ENCODE results near the gene CROT.

CROT gene

DNA sequence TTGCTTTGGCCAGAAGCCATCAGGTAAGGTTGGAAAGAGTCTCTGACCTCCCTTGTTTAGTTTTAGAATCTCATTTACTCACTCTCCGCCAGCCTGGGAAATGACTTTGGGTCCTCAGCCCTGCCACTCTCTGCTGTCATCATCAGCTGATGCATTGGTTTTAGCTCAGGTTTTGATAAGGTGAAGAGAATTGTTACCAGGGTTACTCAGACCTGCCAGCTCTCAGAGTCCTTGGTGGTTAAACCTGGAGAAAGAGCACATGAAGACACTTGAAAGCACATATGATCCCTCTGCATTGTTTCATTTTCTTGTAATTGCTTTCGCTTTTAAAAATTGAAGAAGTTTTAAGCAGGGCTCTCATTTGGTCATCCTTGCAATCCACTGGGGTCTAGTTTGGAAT, 4.0 kb upstream of the CROT start:
- DNase-seq (ENCODE audit: low read depth): no peak

DNA sequence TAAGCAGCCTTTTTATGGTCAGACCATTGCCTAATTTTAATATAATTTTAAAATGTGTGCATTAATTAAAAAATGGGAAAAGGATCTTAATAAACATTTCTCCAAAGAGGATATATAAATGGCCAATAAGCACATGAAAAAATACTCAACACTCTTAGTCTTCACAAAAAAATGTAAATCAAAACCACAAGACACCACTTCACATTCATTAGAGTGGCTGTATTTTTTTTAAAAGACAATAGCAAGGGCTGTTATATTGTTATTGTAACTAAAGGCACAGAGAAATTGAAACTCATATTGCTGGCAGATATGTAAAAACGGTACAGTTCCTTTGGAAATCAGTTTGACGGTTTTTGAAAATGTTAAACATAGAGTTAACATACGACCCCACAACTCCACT, 3.2 kb upstream of the CROT start:
- DNase-seq (ENCODE audit: low read depth): no peak

DNA sequence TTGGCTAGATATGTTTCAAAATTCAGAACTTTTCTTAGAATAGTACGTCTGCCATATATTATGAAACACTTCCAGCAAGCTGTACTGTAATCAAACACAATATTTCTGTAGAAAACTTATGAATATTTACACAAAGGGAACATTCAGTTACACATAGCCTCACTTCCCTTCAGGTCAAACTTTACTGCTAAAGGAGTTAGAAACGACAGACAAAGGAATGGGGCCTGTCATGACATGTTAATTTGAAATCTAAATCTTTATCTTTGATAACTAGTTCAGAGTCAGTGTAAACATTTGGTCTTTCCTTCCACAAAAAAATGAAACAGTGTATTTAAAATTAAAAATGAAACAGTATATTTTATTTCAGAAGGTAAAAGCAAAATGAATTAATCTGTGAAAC, 1.0 kb upstream of the CROT start:
- DNase-seq (ENCODE audit: low read depth): no peak

DNA sequence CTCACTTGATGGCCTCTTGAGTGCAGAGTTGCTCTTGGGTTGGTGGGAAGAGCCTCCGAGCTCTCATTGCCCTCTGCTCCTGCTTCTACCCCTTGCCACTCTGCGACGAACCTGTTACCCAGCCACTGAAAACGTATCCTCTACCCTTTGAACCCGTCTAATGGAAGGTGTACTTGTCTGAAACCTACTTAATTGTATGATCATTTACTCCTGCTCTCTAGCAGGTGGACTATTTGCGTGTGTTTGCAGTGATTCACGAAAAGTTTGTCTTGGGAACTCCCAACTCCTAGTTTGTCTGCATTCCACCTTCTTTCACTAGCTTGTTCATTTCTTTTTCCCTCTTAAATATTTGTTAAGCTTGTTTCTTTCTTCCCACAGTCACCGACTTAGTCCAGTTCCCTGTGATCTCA, 503 bp downstream of the CROT start:
- DNase-seq (ENCODE audit: low read depth): no peak

DNA sequence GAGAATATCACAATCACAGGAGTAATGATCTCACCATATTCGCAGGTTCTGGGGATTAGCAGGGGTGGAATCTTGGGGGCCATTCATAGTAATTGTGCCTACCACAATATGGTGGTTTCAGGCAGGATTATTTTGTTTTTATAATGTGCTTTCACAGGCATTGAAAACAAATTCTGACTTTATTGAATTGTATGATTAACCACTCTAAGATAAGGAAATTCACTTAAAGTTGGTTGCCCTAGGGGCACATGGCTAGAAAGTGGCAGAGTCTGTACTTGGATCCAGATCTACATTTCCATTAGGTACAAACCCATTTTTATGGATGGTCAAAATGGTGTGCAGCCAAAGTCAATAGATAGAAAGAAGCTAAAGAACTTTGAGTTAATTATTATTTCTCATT, 1.7 kb downstream of the CROT start:
- no peak for DNase-seq (ENCODE audit: low read depth)

DNA sequence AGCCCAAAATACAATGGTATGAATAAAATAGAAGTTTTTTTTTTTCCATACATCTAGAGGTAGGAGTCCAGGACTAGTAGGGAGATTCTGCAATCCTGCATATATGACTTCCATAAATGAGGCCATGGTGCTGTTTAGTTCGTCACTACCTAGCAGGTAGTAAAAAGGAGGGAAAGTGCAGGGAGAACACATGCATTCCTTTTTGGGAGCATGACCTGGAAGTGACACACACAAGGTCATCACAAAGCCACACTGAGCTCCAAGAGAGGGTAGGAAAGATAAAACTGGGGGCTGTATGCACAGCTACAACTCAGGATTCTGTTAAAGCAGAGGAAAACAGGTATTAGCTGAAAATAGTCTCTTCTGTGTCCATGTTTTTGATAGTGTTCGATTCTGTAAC, 2.2 kb downstream of the CROT start:
- DNase-seq (ENCODE audit: low read depth): no peak

DNA sequence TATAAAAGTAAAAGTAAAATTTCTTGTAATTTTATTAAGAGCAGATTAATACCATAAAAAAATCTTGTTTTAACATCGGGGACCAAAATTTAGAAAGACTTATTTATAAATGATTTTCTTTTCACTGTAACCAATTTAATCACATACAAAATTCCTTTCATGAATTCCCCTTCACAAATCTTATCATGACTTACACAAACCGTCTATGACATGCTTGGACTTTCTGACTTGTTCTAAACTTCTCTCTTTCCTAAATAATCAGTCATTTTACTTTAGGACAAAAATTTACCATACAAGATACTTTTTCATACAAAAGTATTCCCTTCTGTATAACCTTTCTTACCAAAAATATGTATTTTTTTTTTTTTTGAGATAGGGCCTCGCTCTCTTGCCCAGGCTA, 9.3 kb downstream of the CROT start:
- DNase-seq (ENCODE audit: low read depth): no peak

DNA sequence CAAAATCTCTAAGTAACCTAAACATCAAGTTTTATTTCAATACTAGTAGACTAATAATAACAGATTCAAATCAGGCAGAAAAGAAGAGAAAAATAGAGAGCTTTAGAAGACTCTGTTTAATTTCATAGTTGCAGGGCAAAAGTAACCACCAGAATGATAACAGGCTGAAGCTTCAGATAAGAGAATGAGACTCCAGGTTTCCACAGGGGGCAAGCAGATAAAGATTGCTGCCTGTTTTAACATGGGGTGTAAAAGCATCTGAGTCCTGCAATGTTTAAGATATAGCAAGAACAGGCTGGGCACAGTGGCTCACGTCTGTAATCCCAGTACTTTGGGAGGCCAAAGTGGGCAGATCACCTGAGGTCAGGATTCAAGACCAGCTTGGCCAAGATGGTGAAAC, 11.0 kb downstream of the CROT start:
- no peak for DNase-seq (ENCODE audit: low read depth)

DNA sequence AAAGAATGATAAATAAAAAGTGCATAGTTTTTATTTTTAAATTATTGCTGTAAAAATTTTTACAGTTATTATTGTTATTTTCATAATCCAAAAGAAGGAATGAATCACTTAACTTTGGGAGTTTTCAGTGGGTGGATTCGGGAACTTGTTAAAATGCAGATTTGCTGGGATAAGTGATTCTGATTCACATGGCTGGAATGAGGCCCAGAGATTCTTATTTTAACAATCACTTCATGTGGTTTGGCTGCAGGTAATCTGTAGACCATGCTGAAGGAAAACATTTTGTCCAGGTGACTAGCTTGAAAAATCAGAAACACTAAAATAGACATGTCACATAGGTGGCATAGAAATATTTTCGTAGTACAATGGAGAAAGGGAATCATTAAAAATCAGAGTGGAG, 13.9 kb downstream of the CROT start:
- DNase-seq (ENCODE audit: low read depth): no peak

DNA sequence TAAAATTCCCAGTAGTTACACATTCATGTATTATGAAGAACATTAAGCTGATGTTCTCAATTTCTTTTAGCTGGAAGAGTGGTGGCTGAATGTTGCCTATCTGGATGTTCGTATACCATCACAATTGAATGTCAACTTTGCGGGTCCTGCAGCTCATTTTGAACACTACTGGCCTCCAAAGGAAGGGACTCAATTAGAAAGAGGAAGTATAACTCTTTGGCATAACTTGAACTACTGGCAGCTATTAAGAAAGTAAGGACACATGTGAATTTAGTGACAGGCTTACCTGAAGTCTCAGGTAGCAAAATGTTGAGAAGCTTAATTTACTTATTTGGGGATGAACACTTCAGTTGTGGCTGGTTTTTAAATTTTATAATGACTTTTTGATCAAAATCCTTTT, 15.9 kb downstream of the CROT start:
- no peak for DNase-seq (ENCODE audit: low read depth)

DNA sequence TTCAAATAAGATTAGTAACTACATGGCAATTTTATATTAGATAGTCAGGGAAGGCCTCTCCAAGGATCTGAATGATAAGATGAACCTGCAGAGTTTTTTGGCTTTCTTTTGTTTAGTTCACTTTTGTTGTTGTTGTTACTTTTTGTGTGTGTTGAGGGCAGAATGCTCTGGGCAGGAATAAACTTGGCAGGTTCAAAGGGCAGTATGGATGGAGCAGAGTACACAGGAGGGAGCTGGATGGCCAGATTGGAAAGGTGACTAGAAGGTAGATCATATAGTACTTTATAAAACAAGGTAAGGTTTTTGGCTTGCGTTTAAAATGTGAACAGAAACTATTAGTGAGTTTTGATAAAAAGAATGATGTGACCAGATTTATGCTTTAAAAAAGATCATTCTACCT, 17.9 kb downstream of the CROT start:
- no peak for DNase-seq (ENCODE audit: low read depth)

DNA sequence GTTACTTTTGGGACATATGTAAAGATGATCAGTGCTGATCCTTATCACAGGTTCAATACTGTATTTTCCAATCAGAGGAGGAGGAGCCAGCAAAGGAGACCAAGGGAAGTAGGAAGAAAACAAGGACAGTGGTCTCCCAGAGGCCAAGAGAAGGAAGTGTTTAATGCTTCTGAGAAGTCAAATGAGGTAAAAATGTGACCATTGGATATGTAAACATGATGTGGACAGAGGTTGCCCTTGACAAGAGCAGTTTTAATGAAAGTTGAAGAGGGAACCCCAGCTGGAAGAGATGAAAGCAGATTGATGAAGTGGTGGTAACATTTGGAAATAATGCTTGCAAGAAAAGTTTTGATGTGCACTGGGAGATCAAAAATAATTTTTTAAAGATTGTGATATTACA, 18.8 kb downstream of the CROT start:
- no peak for DNase-seq (ENCODE audit: low read depth)

DNA sequence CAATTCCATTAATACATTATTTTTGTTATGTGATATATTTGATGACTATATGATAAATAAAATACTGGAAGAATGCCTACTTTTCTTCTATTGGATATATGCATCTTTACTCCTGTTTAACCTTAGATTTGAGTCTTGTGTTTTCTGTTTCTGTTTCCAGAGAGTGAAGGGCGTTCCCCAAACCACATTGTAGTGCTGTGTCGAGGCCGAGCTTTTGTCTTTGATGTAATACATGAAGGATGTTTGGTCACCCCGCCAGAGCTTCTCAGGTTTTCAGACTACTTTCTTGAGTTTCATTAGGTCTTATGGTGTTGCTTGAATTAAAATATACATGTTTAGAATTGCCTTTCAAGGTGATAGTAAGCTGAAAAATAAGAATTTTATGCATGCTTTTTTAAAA, 23.8 kb downstream of the CROT start:
- no peak for DNase-seq (ENCODE audit: low read depth)

DNA sequence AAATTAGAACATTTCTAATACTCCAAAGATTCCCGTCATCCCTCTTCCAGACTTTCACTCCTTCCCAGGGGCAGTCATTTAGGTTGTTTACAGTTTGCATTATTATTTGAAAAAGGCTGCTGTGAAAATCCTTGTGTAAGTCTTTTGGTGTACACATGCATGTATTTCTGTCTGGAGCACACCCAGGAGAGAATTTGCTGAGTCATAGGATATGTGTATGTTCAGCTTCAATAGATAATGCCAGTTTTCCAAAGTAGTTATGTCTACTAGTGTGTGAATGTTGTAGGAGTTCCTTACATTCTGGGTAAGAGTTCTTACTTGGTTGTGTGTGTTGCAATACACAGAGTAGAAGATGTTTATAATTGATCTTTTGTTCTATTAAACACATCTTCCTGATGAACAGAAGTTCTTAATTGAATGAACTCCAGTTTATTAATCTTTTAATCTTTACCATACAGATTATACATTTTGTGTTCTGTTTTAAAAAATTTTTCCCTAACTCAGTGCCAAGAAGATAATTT, 25.3 kb downstream of the CROT start:
- no peak for DNase-seq (ENCODE audit: low read depth)

DNA sequence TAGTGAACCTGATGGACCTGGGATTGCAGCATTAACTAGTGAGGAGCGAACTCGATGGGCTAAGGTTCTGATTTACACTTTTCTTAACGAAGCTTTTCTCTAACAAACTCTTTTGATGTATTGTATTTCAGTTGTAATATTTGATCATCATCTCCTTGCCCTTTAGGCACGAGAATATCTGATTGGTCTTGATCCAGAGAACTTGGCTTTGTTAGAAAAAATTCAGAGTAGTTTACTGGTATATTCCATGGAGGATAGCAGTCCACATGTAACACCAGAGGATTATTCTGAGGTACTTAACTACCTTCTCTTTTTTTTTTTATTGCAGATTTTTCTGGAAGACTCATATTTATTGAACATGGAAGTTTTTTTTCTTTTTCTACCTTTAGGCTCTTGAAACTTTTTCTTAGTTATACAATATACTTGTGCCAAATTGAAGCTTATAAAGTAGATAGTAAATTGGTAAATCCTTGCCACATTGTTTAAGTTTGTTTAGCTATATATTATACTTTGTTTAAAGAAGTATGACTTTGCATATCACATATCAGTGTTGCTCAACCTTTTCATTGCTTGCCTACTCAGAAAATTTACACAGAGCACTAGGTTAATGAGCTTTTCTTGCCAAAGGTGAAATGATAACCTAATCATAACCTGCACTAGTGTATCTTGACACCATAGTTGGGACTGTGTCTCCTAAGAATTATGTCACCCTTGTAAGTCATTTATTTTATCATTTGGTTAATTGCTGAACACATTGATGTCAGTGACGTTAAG, 30.4 kb downstream of the CROT start:
- no peak for DNase-seq (ENCODE audit: low read depth)

DNA sequence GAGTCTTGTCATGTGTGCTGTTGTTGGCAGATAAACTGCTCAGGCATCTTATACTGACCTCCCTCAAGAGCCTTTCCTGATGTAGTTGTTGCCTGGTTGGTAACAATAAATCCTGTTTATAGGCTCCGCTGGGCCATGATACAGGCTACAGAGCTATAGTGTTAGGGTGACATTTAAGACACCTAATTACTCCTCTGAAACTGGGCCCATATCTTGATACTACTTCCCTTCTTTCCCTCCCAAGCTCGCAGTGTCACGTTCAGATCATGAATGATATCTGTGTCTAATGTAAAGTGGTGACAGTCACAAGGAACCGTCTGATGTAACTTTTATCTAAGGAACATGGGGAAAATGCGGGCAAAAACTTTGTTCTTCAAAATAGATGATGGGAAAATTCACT, 35.4 kb downstream of the CROT start:
- DNase-seq (ENCODE audit: low read depth): no peak

DNA sequence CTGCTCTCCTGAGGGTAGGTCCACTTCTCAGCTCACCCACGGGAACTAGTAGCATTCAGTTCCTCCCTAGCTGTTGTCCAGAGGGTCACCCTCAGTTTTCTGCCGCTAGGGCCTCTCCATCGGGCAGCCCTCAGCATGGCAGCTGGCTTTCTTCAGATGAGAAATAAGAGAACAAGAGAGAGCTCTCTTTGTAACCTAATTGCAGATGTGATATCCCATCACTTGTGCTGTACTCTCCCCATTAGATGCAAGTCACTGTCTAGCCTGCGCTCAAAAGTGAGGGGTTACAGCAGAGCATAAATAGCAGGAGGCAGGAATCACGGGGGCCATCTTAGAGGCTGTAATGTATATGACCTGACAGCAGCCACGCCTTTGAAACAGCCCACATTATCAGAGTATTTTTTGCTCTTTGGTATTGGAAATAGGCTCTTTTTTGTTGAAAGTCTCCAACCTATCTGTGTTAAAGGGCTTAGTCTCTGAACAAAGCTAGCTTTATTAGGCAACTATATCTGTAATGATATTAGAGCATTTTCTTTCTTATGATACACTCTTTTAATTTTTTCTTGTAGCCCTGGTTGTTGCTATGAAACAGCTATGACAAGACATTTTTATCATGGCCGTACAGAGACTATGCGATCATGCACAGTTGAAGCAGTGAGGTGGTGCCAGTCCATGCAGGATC, 45.7 kb downstream of the CROT start:
- no peak for DNase-seq (ENCODE audit: low read depth)

DNA sequence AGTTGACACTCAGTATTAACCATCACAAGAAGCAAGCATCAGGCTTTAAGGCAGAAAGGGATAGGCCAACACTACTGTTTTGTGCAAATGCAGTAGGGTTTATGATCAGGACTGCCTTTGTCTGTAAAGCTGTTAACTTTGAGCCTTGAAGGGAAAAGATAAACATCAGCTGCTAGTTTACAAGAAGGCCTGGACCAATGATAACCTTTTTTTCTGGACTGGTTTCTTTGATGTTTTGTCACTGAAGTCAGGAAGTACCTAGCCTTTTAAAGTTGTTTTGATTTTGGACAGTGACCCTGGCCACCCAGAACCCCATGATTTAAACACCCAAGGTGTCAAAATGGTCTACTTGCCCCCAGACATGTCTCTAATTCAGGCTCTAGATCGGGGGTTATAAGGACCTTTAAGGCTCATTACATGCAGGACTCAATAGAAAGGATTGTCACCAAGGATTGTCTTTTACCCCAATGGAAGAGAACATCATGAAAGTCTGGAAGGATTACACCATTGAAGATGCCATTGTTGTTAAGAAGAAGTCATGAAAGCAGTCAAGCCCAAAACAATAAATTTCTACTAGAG, 50.1 kb downstream of the CROT start:
- no peak for DNase-seq (ENCODE audit: low read depth)

DNA sequence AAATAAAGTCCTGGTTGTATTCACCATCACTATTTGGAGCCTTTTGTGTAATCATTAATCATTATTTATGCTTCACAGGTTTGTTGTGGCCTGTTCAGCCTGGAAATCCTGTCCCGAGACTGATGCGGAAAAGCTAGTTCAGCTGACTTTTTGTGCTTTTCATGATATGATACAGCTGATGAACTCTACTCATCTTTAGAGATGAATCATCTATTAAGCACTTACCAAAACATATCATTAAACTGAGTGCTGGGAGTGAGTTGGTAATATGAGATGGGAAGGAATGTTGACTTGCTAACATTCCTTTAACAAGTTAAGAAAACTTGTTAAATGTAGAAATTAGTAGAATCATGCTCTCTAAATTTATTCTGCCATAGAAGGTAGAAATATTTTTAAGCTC, 53.0 kb downstream of the CROT start:
- no peak for DNase-seq (ENCODE audit: low read depth)

DNA sequence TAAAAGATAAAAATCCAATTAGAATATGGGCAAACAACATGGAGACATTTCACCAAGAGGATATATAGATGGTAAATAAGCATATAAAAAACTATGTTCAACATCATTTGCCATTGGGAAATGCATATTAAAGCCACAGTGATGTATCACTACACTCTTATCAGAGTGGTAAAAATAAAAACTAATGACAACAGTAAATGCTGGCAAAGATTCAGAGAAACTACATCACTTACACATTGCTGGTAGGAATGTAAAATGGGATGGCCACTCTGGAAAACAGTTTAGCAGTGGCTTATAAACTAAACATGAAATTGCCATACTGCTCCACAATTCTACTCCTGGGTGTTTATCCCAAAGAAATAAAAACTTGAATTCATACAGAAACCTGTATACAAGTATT, 59.2 kb downstream of the CROT start:
- no peak for DNase-seq (ENCODE audit: low read depth)

DNA sequence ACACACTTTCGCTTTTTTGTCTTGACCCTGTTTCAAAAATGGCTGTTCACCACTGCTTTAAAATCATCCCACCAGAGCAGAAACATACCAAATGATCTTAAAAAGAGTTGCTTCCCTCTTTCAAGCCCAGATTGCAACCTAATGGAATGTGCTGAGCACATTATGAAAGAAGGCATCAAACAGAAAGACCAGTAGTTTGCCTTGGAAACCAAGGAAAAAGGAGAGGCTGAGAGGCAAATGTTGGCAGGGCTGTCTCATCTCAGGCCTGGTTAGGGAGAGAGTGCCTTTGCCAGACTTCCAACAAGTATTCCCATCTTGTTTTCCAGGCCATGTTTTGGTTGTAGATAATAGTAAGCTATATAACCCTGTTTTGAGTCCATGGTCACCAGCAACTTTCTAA, 65.7 kb downstream of the CROT start:
- DNase-seq (ENCODE audit: low read depth): no peak

DNA sequence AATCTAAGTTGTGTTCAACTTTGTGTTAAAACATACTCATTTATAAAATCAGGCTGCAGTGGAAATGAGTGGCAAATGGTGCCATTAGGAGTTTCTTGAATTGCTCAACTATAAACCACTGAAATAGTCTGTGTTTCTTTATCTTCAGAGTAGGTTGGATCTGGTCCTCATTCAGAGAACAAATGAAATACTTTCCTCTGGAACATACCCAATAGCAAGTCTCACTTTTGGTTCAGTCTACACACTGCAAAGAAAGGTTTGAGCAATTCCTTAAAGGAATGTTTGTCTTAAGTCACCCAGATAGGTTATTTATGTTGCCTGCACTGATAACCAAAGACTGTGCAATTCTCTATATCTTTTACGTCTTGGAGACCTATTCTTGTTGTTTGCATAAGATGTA, 67.6 kb downstream of the CROT start:
- no peak for DNase-seq (ENCODE audit: low read depth)
